ENCODE data around the gene RTN4R. TPM values are rescaled to one million over a fixed set of nuclear protein-coding genes. Genes with fewer than 3 reads are reported as not detected.

The RTN4R gene
- total and polyA plus RNA-seq, 2 experiments from 2014 or later, result 10.6 to 38.4 TPM

- H3K36me3 Mint-ChIP-seq (ENCODE audit: low read depth), result no peaks in the 10 kb centered on the region; the same call in 2 of the 3 replicates
- H3K4me1 ChIP-seq (ENCODE audit: insufficient read depth), result peaks cover 8% of the 10 kb centered on the region
- H3F3A ChIP-seq (replicated peaks; ENCODE audit: low read depth), result 0 out of 2 replicates have a peak, but pooled peaks cover 4% of the 10 kb centered on the region
- H3K27me3 ChIP-seq (ENCODE audit: insufficient read depth), result no peaks in the 10 kb centered on the region
- no peaks in the 10 kb centered on the region for H4K20me1 ChIP-seq (replicated peaks; ENCODE audit: insufficient read depth)
- no peak overlapping the region for H2AFZ ChIP-seq
- TF ChIP-seq JUNB (IDR thresholded peaks at IDR 0.05; ENCODE audit: unreplicated experiment) (no peak), NANOG (IDR thresholded peaks at IDR 0.05; ENCODE audit: borderline replicate concordance) (no peak), POLR2AphosphoS5 (IDR thresholded peaks at IDR 0.05; ENCODE audit: low read depth) (no peak), ZNF331 (CRISPR knock-in tag; IDR thresholded peaks at IDR 0.05; ENCODE audit: low read depth) (no peak), EZH2 (IDR thresholded peaks at IDR 0.05; ENCODE audit: low read depth, unreplicated experiment) (no peak), CTCF (conservative IDR thresholded peaks at IDR 0.05; ENCODE audit: low read depth in 2 of 2) (no peak), CREB1 (CRISPR knock-in tag; IDR thresholded peaks at IDR 0.05; ENCODE audit: low read depth) (no peak), ETS1 (IDR thresholded peaks at IDR 0.05) (no peak), STAT1 (IDR thresholded peaks at IDR 0.05; ENCODE audit: unreplicated experiment) (no peak), ZNF114 (CRISPR knock-in tag; IDR thresholded peaks at IDR 0.05) (no peak), ZNF462 (CRISPR knock-in tag; IDR thresholded peaks at IDR 0.05) (no peak), EZH2phosphoT487 (IDR thresholded peaks at IDR 0.05; ENCODE audit: unreplicated experiment) (no peak)
- TF ChIP-seq, protein P1, sequence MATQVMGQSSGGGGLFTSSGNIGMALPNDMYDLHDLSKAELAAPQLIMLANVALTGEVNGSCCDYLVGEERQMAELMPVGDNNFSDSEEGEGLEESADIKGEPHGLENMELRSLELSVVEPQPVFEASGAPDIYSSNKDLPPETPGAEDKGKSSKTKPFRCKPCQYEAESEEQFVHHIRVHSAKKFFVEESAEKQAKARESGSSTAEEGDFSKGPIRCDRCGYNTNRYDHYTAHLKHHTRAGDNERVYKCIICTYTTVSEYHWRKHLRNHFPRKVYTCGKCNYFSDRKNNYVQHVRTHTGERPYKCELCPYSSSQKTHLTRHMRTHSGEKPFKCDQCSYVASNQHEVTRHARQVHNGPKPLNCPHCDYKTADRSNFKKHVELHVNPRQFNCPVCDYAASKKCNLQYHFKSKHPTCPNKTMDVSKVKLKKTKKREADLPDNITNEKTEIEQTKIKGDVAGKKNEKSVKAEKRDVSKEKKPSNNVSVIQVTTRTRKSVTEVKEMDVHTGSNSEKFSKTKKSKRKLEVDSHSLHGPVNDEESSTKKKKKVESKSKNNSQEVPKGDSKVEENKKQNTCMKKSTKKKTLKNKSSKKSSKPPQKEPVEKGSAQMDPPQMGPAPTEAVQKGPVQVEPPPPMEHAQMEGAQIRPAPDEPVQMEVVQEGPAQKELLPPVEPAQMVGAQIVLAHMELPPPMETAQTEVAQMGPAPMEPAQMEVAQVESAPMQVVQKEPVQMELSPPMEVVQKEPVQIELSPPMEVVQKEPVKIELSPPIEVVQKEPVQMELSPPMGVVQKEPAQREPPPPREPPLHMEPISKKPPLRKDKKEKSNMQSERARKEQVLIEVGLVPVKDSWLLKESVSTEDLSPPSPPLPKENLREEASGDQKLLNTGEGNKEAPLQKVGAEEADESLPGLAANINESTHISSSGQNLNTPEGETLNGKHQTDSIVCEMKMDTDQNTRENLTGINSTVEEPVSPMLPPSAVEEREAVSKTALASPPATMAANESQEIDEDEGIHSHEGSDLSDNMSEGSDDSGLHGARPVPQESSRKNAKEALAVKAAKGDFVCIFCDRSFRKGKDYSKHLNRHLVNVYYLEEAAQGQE (IDR thresholded peaks at IDR 0.05; ENCODE audit: unreplicated experiment), result no peak
- no peak overlapping the region; the same call in 2 of the 3 replicates for H3K4me3 Mint-ChIP-seq
- H3K4me3 ChIP-seq, result no peak overlapping the region
- no peak overlapping the region for H3K4me2 ChIP-seq
- DNase-seq (ENCODE audit: low spot score) (no peak), ATAC-seq (no peak)
- peaks cover 10% of the 10 kb centered on the region for H3K27me3 Mint-ChIP-seq (ENCODE audit: insufficient read depth, low read depth, poor library complexity)
- 0 out of 2 replicates have a peak, but pooled peaks cover 4% of the 10 kb centered on the region for H3K79me2 ChIP-seq (replicated peaks; ENCODE audit: insufficient read depth)
- H3K4me1 Mint-ChIP-seq, result peaks cover 32% of the 10 kb centered on the region
- no peaks in the 10 kb centered on the region; the same call in 2 of the 3 replicates for H3K9me3 Mint-ChIP-seq
- H3K27ac ChIP-seq (ENCODE audit: low read depth), result no peak overlapping the region
- H3K9me2 ChIP-seq (ENCODE audit: insufficient read depth), result no peaks in the 10 kb centered on the region
- no peaks in the 10 kb centered on the region for H3K36me3 ChIP-seq (ENCODE audit: insufficient read depth)
- H3K27ac Mint-ChIP-seq, result no peak overlapping the region
Measured at GRCh38 chr22:20242393-20243175, 25.5 kb downstream of the RTN4R start.
